Peyer's patch (tissue), 4 donors: Measurements from ENCODE around the gene SMARCA2. TPM values are rescaled to one million over a fixed set of nuclear protein-coding genes. Genes with fewer than 3 reads are reported as not detected.
A peak's percentile ranks its signal among the peaks of the same experiment; 100 is the strongest.

Experiments
- DNase-seq, 3 donors: peaks; one replicate each; pipeline ENCODE4 v3.0.0-alpha.2; 2017 to 2019
- H3K27ac ChIP-seq, 4 donors: fragments of 200-600 bp; sonication (generic); one replicate each; pipeline ENCODE4 v1.5.1; 2016 to 2019
- H3K27me3 ChIP-seq, 2 donors: fragments of 200-600 bp; sonication (generic); one replicate each; pipeline ENCODE4 v1.5.1; 2019
- H3K36me3 ChIP-seq, 3 donors: fragments of 200-600 bp; sonication (generic); one replicate each; pipeline ENCODE4 v1.5.1; 2016 to 2019
- H3K4me1 ChIP-seq, 4 donors: fragments of 200-600 bp; sonication (generic); one replicate each; pipeline ENCODE4 v1.5.1; 2016 to 2019
- H3K4me3 ChIP-seq, 4 donors: fragments of 200-600 bp; sonication (generic); 1 replicate in 3 of 4; 2 replicates in 1 of 4; pipeline ENCODE4 v1.5.1; 2016 to 2019; ENCODE audit warnings: mild to moderate bottlenecking in 1 of 4
- H3K9me3 ChIP-seq, 4 donors: fragments of 200-600 bp; sonication (generic); one replicate each; pipeline ENCODE4 v1.5.1; 2016 to 2019; ENCODE audit warnings: mild to moderate bottlenecking in 1 of 4
- POLR2A ChIP-seq, 2 donors: fragments of 450-650 bp; IDR thresholded peaks; one replicate each; pipeline ENCODE4 v1.5.1; 2017; ENCODE audit warnings: antibody characterized with exemption in 2 of 2, mild to moderate bottlenecking in 2 of 2, moderate library complexity in 2 of 2
- total RNA-seq, 4 donors: library from RNA; depleted of rRNA; stranded (reverse); fragments of >200 nt; gene quantifications; one replicate each; pipeline ENCODE4 v1.1.0, GENCODE V29; 2016
- TF ChIP-seq, protein P1 (sequence below), 6 experiments: fragments of 450-650 bp in 4 of 6; fragments of 200-600 bp in 2 of 6; sonication (generic) in 1 of 6; IDR thresholded peaks; one replicate each; pipeline ENCODE4 v1.5.1; 2017 to 2019; ENCODE audit warnings: antibody characterized with exemption in 6 of 6, mild to moderate bottlenecking in 3 of 6, moderate library complexity in 1 of 6

SMARCA2 gene
- total RNA-seq, 4 donors from 2014 or later: 93.7 to 297 (median 113) TPM

DNA sequence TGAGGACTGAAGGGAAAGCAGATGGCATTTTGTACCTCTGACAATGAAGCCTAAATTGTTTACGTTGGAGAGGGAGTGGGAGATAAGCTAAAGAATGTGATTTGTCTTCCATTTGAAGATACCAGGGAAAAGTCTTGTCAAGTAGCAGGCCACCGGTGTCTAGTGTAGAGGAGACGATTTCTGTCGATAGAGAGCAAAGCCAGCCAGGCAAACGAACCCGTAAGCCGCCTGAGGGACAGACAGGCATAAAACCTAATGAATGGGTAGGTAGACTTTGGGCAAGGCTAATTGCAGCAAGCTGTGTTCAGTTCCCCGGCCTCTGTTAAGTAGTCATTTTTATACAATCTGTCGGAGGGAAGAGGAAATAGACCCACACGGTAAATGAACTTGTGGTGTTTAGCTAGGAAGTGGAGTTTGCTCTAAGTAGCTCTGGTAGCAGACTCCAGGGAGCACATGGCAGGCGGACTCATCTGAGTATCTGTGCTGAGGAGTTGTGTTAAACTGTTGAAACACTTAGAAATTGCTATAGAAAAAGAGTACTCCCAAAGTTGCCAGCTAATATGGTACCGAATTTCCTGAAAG is 28.8 kb downstream of the SMARCA2 start:
- no peak for DNase-seq
- Histone ChIP-seq H3K27me3 (no peaks in the 10 kb centered on the region), H3K4me1 (peaks cover 0 to 5% (median 0%) of the 10 kb centered on the region in 4 donors), H3K27ac (peak overlapping the region in 1 of 4 donors; percentile 22), H3K36me3 (peaks cover 0 to 46% (median 0%) of the 10 kb centered on the region in 3 donors), H3K4me3 (no peak overlapping the region), H3K9me3 (no peaks in the 10 kb centered on the region)
- TF ChIP-seq, protein P1, sequence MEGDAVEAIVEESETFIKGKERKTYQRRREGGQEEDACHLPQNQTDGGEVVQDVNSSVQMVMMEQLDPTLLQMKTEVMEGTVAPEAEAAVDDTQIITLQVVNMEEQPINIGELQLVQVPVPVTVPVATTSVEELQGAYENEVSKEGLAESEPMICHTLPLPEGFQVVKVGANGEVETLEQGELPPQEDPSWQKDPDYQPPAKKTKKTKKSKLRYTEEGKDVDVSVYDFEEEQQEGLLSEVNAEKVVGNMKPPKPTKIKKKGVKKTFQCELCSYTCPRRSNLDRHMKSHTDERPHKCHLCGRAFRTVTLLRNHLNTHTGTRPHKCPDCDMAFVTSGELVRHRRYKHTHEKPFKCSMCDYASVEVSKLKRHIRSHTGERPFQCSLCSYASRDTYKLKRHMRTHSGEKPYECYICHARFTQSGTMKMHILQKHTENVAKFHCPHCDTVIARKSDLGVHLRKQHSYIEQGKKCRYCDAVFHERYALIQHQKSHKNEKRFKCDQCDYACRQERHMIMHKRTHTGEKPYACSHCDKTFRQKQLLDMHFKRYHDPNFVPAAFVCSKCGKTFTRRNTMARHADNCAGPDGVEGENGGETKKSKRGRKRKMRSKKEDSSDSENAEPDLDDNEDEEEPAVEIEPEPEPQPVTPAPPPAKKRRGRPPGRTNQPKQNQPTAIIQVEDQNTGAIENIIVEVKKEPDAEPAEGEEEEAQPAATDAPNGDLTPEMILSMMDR (IDR thresholded peaks at IDR 0.05): no peak
- no peak for TF ChIP-seq POLR2A (IDR thresholded peaks at IDR 0.05)

DNA sequence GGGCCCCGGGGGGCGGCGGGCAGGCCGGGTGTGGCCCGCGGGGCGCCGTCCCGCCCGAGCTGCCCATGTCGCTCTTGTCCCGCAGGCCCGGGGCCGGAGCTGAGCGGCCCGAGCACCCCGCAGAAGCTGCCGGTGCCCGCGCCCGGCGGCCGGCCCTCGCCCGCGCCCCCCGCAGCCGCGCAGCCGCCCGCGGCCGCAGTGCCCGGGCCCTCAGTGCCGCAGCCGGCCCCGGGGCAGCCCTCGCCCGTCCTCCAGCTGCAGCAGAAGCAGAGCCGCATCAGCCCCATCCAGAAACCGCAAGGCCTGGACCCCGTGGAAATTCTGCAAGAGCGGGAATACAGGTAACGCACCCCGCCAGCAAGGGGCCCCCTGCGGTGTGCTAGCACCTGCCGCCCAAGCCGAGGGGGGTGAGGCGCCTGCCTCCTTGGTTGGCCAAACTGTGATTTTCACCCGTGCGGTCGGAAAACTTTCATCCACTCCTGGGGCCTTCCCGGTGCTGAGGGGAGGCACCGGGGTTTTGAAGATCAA is 32.1 kb downstream of the SMARCA2 start:
- TF ChIP-seq, protein P1 (IDR thresholded peaks at IDR 0.05): no peak
- H3K27ac ChIP-seq: no peak overlapping the region
- peaks cover 0 to 17% (median 0%) of the 10 kb centered on the region in 3 donors for H3K36me3 ChIP-seq
- H3K9me3 ChIP-seq: no peaks in the 10 kb centered on the region
- no peaks in the 10 kb centered on the region for H3K4me1 ChIP-seq
- no peak overlapping the region for H3K4me3 ChIP-seq
- no peaks in the 10 kb centered on the region for H3K27me3 ChIP-seq
- no peak for DNase-seq

DNA sequence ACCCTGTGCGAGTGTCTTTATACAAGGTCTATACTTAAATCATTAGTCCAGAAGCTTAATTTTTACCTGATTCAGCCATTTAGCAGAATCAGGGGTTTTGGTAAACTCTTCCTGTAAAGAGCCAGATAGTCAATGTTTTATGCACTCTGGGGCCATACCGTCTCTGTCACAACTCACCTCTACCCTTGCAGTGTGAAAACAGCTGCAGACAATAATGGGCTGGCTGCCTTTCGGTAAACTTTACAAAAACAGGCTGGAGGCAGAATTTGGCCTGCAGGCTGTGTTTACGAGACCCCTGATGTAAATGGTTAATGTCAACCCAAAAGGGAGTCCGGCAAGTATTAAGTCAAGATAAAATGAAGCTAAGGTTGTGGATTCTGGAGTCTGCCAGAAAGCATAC is 32.8 kb downstream of the SMARCA2 start:
- no peak overlapping the region for H3K27ac ChIP-seq
- TF ChIP-seq POLR2A (IDR thresholded peaks at IDR 0.05): no peak
- TF ChIP-seq, protein P1 (IDR thresholded peaks at IDR 0.05): no peak
- H3K4me1 ChIP-seq: peaks cover 0 to under 1% (median 0%) of the 10 kb centered on the region in 4 donors
- H3K36me3 ChIP-seq: peaks cover 0 to 13% (median 0%) of the 10 kb centered on the region in 3 donors
- DNase-seq: no peak
- no peak overlapping the region for H3K4me3 ChIP-seq
- H3K9me3 ChIP-seq: no peaks in the 10 kb centered on the region
- H3K27me3 ChIP-seq: no peaks in the 10 kb centered on the region

DNA sequence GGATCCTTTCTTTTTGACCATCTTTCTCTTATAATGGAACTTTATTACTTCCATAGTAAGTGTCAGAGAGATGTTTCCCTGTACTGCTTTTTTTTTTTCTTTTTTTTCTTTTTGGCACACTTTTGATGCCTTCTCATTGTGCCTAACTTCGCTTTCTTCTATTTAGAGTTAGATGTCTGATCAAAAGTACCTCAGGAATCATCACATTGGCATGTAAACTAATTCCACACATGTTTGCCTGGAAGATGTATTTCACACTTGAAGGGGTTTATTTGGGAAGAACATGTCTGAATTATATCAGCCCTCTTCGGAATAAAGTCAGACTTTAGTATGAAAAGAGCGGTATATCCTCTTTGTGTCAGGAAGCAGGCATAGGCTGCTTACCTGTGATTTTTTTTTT is 35.1 kb downstream of the SMARCA2 start:
- Histone ChIP-seq H3K36me3 (peaks cover 0 to 10% (median 0%) of the 10 kb centered on the region in 3 donors), H3K9me3 (no peaks in the 10 kb centered on the region), H3K27ac (no peak overlapping the region), H3K4me3 (no peak overlapping the region), H3K4me1 (peaks cover 0 to 4% (median 0%) of the 10 kb centered on the region in 4 donors), H3K27me3 (no peaks in the 10 kb centered on the region)
- no peak for TF ChIP-seq POLR2A (IDR thresholded peaks at IDR 0.05)
- DNase-seq: no peak

DNA sequence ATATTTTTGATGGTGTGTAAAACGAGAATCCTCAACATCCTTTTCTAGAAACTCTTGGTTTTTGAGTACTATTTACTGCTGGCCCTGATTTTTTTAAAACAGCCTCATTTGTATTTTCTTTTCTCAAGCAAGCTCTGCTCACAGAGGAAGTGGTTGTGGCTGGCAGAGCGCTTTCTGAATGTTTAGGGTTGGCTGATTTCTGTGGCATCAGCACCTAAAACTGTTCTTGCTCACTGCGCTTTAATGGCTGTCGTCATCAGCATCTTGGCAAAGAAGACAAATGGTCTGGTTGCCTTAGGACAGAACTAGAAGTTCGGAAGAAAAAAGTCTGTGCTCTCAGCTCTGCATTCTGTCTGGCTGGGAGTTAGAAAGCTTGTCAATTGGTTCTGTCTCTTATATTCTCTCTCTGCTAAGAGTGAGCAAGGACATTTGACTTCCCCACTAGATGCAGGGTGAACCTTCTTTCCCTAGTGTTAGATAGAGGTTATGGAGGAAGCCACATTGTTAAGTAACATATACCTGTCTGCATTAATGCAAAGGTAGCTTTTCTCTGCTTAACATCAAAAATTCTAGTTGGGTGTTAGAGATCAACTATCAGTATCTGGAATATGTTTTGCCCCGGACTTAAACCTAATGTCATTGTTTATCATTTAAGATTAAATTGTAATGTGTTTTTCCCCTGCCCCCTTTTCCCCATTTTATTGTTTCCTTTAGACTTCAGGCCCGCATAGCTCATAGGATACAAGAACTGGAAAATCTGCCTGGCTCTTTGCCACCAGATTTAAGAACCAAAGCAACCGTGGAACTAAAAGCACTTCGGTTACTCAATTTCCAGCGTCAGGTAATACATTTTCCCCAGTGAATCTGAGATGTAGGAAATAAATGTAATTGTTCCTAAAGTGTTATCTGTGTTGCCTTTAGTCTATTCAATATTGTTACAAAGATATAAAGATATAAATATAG is 39.0 kb downstream of the SMARCA2 start:
- peaks cover 0 to 4% (median 0%) of the 10 kb centered on the region in 4 donors for H3K4me1 ChIP-seq
- no peak overlapping the region for H3K4me3 ChIP-seq
- H3K27ac ChIP-seq: peak overlapping the region; percentile 13 to 51 (median 47)
- peaks cover 0 to 25% (median 0%) of the 10 kb centered on the region in 3 donors for H3K36me3 ChIP-seq
- H3K9me3 ChIP-seq: no peaks in the 10 kb centered on the region
- TF ChIP-seq POLR2A (IDR thresholded peaks at IDR 0.05): no peak
- TF ChIP-seq, protein P1 (IDR thresholded peaks at IDR 0.05): no peak
- peak in 2 of 3 donors; percentile 78 to 87 for DNase-seq
- H3K27me3 ChIP-seq: no peaks in the 10 kb centered on the region
